ENCODE data around the gene BCL2L13.

- TF ChIP-seq POLR2A (IDR thresholded peaks at IDR 0.05) = no peak
- TF ChIP-seq, protein P1, sequence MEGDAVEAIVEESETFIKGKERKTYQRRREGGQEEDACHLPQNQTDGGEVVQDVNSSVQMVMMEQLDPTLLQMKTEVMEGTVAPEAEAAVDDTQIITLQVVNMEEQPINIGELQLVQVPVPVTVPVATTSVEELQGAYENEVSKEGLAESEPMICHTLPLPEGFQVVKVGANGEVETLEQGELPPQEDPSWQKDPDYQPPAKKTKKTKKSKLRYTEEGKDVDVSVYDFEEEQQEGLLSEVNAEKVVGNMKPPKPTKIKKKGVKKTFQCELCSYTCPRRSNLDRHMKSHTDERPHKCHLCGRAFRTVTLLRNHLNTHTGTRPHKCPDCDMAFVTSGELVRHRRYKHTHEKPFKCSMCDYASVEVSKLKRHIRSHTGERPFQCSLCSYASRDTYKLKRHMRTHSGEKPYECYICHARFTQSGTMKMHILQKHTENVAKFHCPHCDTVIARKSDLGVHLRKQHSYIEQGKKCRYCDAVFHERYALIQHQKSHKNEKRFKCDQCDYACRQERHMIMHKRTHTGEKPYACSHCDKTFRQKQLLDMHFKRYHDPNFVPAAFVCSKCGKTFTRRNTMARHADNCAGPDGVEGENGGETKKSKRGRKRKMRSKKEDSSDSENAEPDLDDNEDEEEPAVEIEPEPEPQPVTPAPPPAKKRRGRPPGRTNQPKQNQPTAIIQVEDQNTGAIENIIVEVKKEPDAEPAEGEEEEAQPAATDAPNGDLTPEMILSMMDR (IDR thresholded peaks at IDR 0.05 in 8 of 11, conservative IDR thresholded peaks at IDR 0.05 in 3 of 11) = no peak
Measured at GRCh38 chr22:17598318-17598717, 40.2 kb upstream of the BCL2L13 start.

Data from spleen (tissue), 7 donors.